Measurements from ENCODE around the gene TAGLN3.

GRCh38 chr3:111956449-111956848, 42.3 kb upstream of the TAGLN3 start:
- TF ChIP-seq CTCF (IDR thresholded peaks at IDR 0.05) (no peak), POLR2A (IDR thresholded peaks at IDR 0.05) (no peak)
